ENCODE data around the gene P2RX3. TPM values are rescaled to one million over a fixed set of nuclear protein-coding genes. Genes with fewer than 3 reads are reported as not detected.
A peak's percentile ranks its signal among the peaks of the same experiment; 100 is the strongest.

The P2RX3 gene
- total RNA-seq, 4 donors from 2014 or later, result 0.69 TPM; not detected in 3

DNA sequence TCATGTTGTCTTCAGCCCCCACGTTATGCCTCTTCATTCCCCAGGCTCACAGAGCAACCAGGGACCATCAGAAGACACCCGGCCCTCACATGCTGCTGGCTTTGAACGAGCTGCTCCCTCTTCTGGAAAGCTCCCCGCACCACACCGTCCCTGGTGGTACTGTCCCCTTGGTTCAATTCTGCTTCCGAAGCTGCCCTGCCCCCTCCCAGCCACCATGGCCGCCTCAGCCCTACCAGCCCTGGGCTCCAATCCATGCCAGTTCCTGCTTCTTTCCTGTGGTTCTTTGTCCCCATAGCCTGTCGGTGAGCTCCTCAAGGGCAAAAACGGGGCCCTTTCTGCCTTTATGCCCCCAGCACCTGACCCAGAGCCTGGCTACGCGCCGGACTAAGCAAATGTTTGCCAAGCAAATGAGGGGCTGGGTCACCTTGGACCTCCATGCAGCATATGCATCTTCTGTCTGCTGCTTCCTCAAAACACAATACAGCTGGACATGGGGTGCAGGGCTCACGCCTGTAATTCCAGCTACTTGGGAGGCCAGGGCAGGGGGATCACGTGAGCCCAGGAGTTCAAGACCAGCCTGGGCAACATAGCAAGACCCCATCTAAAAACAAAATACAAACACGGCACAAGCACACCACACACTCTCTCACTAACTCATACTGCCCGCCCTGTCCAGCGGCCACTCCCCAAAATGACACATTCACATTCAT is 34.7 kb upstream of the P2RX3 start:
- Histone ChIP-seq H3K27ac (peak overlapping the region in 2 of 4 donors; percentile 27 to 38), H3K36me3 (peaks cover 8 to 73% of the 10 kb centered on the region in 2 donors), H3K4me3 (no peak overlapping the region), H3K9me3 (peaks cover 0 to 25% (median 2%) of the 10 kb centered on the region in 3 donors), H3K27me3 (no peaks in the 10 kb centered on the region), H3K4me1 (peaks cover 0 to 52% (median 25%) of the 10 kb centered on the region in 3 donors)
- WGBS, 2 donors (ENCODE audit: low coverage in 1 of 2), result 73 to 80% methylated on average over 8 to 9 of the region's 17 CpGs
- TF ChIP-seq POLR2A (IDR thresholded peaks at IDR 0.05), result no peak
- TF ChIP-seq EP300 (IDR thresholded peaks at IDR 0.05), result no peak
- TF ChIP-seq, protein P1, sequence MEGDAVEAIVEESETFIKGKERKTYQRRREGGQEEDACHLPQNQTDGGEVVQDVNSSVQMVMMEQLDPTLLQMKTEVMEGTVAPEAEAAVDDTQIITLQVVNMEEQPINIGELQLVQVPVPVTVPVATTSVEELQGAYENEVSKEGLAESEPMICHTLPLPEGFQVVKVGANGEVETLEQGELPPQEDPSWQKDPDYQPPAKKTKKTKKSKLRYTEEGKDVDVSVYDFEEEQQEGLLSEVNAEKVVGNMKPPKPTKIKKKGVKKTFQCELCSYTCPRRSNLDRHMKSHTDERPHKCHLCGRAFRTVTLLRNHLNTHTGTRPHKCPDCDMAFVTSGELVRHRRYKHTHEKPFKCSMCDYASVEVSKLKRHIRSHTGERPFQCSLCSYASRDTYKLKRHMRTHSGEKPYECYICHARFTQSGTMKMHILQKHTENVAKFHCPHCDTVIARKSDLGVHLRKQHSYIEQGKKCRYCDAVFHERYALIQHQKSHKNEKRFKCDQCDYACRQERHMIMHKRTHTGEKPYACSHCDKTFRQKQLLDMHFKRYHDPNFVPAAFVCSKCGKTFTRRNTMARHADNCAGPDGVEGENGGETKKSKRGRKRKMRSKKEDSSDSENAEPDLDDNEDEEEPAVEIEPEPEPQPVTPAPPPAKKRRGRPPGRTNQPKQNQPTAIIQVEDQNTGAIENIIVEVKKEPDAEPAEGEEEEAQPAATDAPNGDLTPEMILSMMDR (IDR thresholded peaks at IDR 0.05), result no peak
- no peak for TF ChIP-seq POLR2AphosphoS5 (IDR thresholded peaks at IDR 0.05)
- ATAC-seq, result no peak

DNA sequence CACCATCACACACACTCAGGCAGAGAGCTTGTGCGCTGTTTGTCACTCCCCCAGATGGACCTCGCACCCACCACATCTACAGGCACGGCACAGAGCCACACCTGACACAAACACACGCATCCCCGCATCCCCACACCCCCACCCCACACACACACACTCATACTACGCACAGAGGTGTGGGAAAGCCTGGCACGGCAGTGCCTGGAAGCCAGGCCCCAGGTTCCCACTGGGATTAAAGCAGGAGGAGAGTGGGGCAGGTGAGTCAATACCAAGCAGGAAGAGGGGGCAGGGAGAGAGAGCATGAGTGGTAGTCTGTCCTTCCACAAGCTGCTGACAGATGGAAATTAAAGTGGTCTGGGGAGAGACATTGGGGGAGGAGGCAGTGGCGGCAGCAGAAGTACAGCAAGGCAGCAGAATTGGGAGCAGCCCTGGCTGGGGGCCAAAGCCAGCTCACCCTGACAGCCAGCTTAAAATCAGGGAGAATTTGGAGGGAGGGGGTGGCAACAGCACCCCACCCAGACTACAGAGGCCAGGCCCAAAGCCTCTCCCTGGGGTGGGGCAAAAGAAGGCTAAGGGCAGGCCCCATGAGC is 34.1 kb upstream of the P2RX3 start:
- H3K4me1 ChIP-seq, result peaks cover 0 to 59% (median 31%) of the 10 kb centered on the region in 3 donors
- peak; percentile 8 for ATAC-seq
- peaks cover 0 to 19% (median 2%) of the 10 kb centered on the region in 3 donors for H3K9me3 ChIP-seq
- WGBS, 2 donors (ENCODE audit: low coverage in 1 of 2), result 58 to 77% methylated on average over 3 to 8 of the region's 8 CpGs
- no peak for TF ChIP-seq POLR2A (IDR thresholded peaks at IDR 0.05)
- H3K36me3 ChIP-seq, result peaks cover 8 to 73% of the 10 kb centered on the region in 2 donors
- H3K27me3 ChIP-seq, result no peaks in the 10 kb centered on the region
- peak overlapping the region in 2 of 4 donors; percentile 27 to 38 for H3K27ac ChIP-seq
- H3K4me3 ChIP-seq, result no peak overlapping the region

GRCh38 chr11:57305523-57305922 is 32.6 kb upstream of the P2RX3 start:
- Histone ChIP-seq H3K27me3 (no peaks in the 10 kb centered on the region), H3K4me3 (no peak overlapping the region), H3K36me3 (peaks cover 3 to 73% of the 10 kb centered on the region in 2 donors), H3K9me3 (peaks cover 0 to 4% (median 0%) of the 10 kb centered on the region in 3 donors), H3K27ac (no peak overlapping the region), H3K4me1 (peaks cover 0 to 73% (median 46%) of the 10 kb centered on the region in 3 donors)
- TF ChIP-seq POLR2AphosphoS5 (IDR thresholded peaks at IDR 0.05) (no peak), POLR2A (IDR thresholded peaks at IDR 0.05) (no peak), EP300 (IDR thresholded peaks at IDR 0.05) (no peak)
- TF ChIP-seq, protein P1 (IDR thresholded peaks at IDR 0.05), result no peak
- WGBS, 2 donors (ENCODE audit: low coverage in 1 of 2), result 73% methylated on average over 2 of the region's 8 CpGs; no CpG with 5 or more reads in 1 of the 2 donors
- no peak for ATAC-seq

GRCh38 chr11:57306161-57306876 is 31.8 kb upstream of the P2RX3 start:
- ATAC-seq, result no peak
- TF ChIP-seq, protein P1 (IDR thresholded peaks at IDR 0.05), result no peak
- TF ChIP-seq POLR2AphosphoS5 (IDR thresholded peaks at IDR 0.05) (no peak), POLR2A (IDR thresholded peaks at IDR 0.05) (no peak), EP300 (IDR thresholded peaks at IDR 0.05) (no peak)

GRCh38 chr11:57306940-57307565 is 31.1 kb upstream of the P2RX3 start:
- no peak for TF ChIP-seq POLR2AphosphoS5 (IDR thresholded peaks at IDR 0.05)
- TF ChIP-seq EP300 (IDR thresholded peaks at IDR 0.05), result no peak
- no peak for TF ChIP-seq POLR2A (IDR thresholded peaks at IDR 0.05)
- TF ChIP-seq, protein P1 (IDR thresholded peaks at IDR 0.05), result no peak
- peaks cover 4 to 88% (median 57%) of the 10 kb centered on the region in 3 donors for H3K4me1 ChIP-seq
- H3K27me3 ChIP-seq, result no peaks in the 10 kb centered on the region
- 64 to 81% methylated on average over 9 of the region's 9 CpGs for WGBS, 2 donors (ENCODE audit: low coverage in 1 of 2)
- H3K4me3 ChIP-seq, result peak overlapping the region in 1 of 2 donors; percentile 2
- peak overlapping the region in 2 of 4 donors; percentile 4 to 24 for H3K27ac ChIP-seq
- ATAC-seq, result no peak
- no peaks in the 10 kb centered on the region for H3K9me3 ChIP-seq
- peaks cover 0 to 58% of the 10 kb centered on the region in 2 donors for H3K36me3 ChIP-seq

More at GRCh38 chr11:57306161-57306876, 31.8 kb upstream of the P2RX3 start:
- WGBS, 2 donors (ENCODE audit: low coverage in 1 of 2), result 79 to 82% methylated on average over 11 to 14 of the region's 15 CpGs
- Histone ChIP-seq H3K36me3 (peaks cover 2 to 65% of the 10 kb centered on the region in 2 donors), H3K27ac (peak overlapping the region in 1 of 4 donors; percentile 12), H3K9me3 (no peaks in the 10 kb centered on the region), H3K4me3 (no peak overlapping the region), H3K27me3 (no peaks in the 10 kb centered on the region), H3K4me1 (peaks cover 0 to 81% (median 51%) of the 10 kb centered on the region in 3 donors)
